Transverse colon (tissue), 4 donors: ENCODE data around the gene DEFB116.

ENCODE experiments used
- CTCF ChIP-seq, 5 experiments: fragments of 200-600 bp in 3 of 5; fragments of 450-650 bp in 2 of 5; sonication (generic) in 3 of 5; IDR thresholded peaks; 1 replicate in 2 of 5; 2 replicates in 3 of 5; pipeline ENCODE4 v1.5.1; 2016 to 2017; ENCODE audit warnings: antibody characterized with exemption in 5 of 5, inconsistent platforms in 3 of 5, mild to moderate bottlenecking in 2 of 5, moderate library complexity in 1 of 5
- POLR2AphosphoS5 ChIP-seq, 3 donors: sonication (generic); formaldehyde crosslinking; IDR thresholded peaks; one replicate each; pipeline ENCODE4 v1.6.1; 2016; ENCODE audit warnings: antibody characterized with exemption in 3 of 3

GRCh38 chr20:31330893-31331292 lies 22.5 kb upstream of the DEFB116 start:
- TF ChIP-seq CTCF (IDR thresholded peaks at IDR 0.05): no peak
- no peak for TF ChIP-seq POLR2AphosphoS5 (IDR thresholded peaks at IDR 0.05)
